GDM1 (cell line): ENCODE results near the gene EFNB1.

Experiments
- DNase-seq: peaks from one replicate; lab custom pipeline; 2025; lab: John Stamatoyannopoulos, UW

EFNB1 gene

GRCh38 chrX:68843992-68844391, 15.2 kb downstream of the EFNB1 start:
- DNase-seq, result no peak

GRCh38 chrX:68844581-68844980, 15.8 kb downstream of the EFNB1 start:
- DNase-seq, result no peak

- DNase-seq, result no peak
Measured at GRCh38 chrX:68846536-68846935, 17.7 kb downstream of the EFNB1 start.

GRCh38 chrX:68847172-68847571, 18.4 kb downstream of the EFNB1 start:
- DNase-seq, result no peak

GRCh38 chrX:68848189-68848940, 19.5 kb downstream of the EFNB1 start:
- no peak for DNase-seq

GRCh38 chrX:68851082-68851481, 22.3 kb downstream of the EFNB1 start:
- no peak for DNase-seq

- no peak for DNase-seq
Measured at GRCh38 chrX:68852046-68852445, 23.2 kb downstream of the EFNB1 start.

GRCh38 chrX:68853665-68854251, 24.9 kb downstream of the EFNB1 start:
- DNase-seq, result no peak

- no peak for DNase-seq
Measured at GRCh38 chrX:68865300-68865699, 36.5 kb downstream of the EFNB1 start.

- DNase-seq, result no peak
Measured at GRCh38 chrX:68865926-68866325, 37.1 kb downstream of the EFNB1 start.

GRCh38 chrX:68867458-68868112, 38.8 kb downstream of the EFNB1 start:
- peak; percentile 11 for DNase-seq

GRCh38 chrX:68868316-68868715, 39.5 kb downstream of the EFNB1 start:
- DNase-seq, result no peak

- no peak for DNase-seq
Measured at GRCh38 chrX:68868902-68869800, 40.3 kb downstream of the EFNB1 start.

GRCh38 chrX:68870357-68870756, 41.5 kb downstream of the EFNB1 start:
- no peak for DNase-seq

GRCh38 chrX:68872171-68872570, 43.4 kb downstream of the EFNB1 start:
- no peak for DNase-seq

GRCh38 chrX:68874076-68874475, 45.3 kb downstream of the EFNB1 start:
- no peak for DNase-seq

- DNase-seq, result no peak
Measured at GRCh38 chrX:68876731-68877130, 47.9 kb downstream of the EFNB1 start.

GRCh38 chrX:68877606-68878005, 48.8 kb downstream of the EFNB1 start:
- no peak for DNase-seq

- DNase-seq, result no peak
Measured at GRCh38 chrX:68878977-68879645, 50.3 kb downstream of the EFNB1 start.

GRCh38 chrX:68880846-68881552, 52.2 kb downstream of the EFNB1 start:
- no peak for DNase-seq

- DNase-seq, result no peak
Measured at GRCh38 chrX:68881911-68882310, 53.1 kb downstream of the EFNB1 start.
